Vagina (tissue), 2 donors: Measurements from ENCODE around the gene SFXN4.

Experiments
- POLR2A ChIP-seq, 2 donors: fragments of 450-650 bp; IDR thresholded peaks; one replicate each; pipeline ENCODE4 v1.6.1; 2017; ENCODE audit warnings: antibody characterized with exemption in 2 of 2, mild to moderate bottlenecking in 2 of 2, moderate library complexity in 2 of 2
- TF ChIP-seq, protein P1 (sequence below), 3 experiments: fragments of 450-650 bp in 2 of 3; fragments of 200-600 bp in 1 of 3; sonication (generic) in 1 of 3; IDR thresholded peaks; one replicate each; pipeline ENCODE4 v1.5.1; 2017 to 2019; ENCODE audit warnings: antibody characterized with exemption in 3 of 3, mild to moderate bottlenecking in 2 of 3, moderate library complexity in 2 of 3

DNA sequence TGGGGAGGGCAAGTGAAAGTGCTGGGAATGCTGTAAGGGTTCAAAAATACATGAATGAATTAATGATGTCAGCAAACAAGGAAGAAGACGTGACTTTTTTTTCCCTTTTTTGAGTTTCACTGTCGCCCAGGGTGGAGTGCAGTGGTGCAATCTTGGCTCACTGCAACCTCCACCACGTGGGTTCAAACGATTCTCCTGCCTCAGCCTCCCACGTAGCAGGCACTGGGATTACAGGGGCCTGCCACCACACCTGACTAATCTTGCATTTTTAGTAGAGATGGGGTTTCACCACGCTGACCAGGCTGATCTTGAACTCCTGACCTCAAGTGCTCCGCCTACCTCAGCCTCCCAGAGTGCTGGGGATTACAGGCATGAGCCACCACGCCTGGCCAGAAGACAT lies 31.6 kb downstream of the SFXN4 start:
- no peak for TF ChIP-seq POLR2A (IDR thresholded peaks at IDR 0.05)
- TF ChIP-seq, protein P1, sequence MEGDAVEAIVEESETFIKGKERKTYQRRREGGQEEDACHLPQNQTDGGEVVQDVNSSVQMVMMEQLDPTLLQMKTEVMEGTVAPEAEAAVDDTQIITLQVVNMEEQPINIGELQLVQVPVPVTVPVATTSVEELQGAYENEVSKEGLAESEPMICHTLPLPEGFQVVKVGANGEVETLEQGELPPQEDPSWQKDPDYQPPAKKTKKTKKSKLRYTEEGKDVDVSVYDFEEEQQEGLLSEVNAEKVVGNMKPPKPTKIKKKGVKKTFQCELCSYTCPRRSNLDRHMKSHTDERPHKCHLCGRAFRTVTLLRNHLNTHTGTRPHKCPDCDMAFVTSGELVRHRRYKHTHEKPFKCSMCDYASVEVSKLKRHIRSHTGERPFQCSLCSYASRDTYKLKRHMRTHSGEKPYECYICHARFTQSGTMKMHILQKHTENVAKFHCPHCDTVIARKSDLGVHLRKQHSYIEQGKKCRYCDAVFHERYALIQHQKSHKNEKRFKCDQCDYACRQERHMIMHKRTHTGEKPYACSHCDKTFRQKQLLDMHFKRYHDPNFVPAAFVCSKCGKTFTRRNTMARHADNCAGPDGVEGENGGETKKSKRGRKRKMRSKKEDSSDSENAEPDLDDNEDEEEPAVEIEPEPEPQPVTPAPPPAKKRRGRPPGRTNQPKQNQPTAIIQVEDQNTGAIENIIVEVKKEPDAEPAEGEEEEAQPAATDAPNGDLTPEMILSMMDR (IDR thresholded peaks at IDR 0.05), result no peak
